Spleen (tissue), 11 donors: ENCODE results near the gene FKBP8. TPM values are rescaled to one million over a fixed set of nuclear protein-coding genes. Genes with fewer than 3 reads are reported as not detected.
A peak's percentile ranks its signal among the peaks of the same experiment; 100 is the strongest.

Experiments used
- DNase-seq: peaks from one replicate; pipeline ENCODE4 v3.0.0-alpha.2; 2020
- H3K27ac ChIP-seq, 8 donors: fragments of 200-600 bp; sonication (generic) in 7 of 8; 1 replicate in 4 of 8; 2 replicates in 4 of 8; pipeline versions ENCODE4 v1.5.0 to v1.8.0; 2016 to 2021; ENCODE audit warnings: inconsistent platforms in 4 of 8, mild to moderate bottlenecking in 4 of 8, moderate library complexity in 1 of 8
- H3K27me3 ChIP-seq, 7 donors: fragments of 200-600 bp; sonication (generic) in 6 of 7; replicated peaks in 1 of 7; 1 replicate in 4 of 7; 2 replicates in 3 of 7; pipeline versions ENCODE4 v1.5.0 to v1.8.0; 2016 to 2021; ENCODE audit warnings: inconsistent platforms in 3 of 7, mild to moderate bottlenecking in 1 of 7
- H3K36me3 ChIP-seq, 6 donors: fragments of 200-600 bp; sonication (generic) in 5 of 6; 1 replicate in 4 of 6; 2 replicates in 2 of 6; pipeline versions ENCODE4 v1.5.0 to v1.8.0; 2016 to 2021; ENCODE audit warnings: inconsistent platforms in 2 of 6
- H3K4me1 ChIP-seq, 6 donors: fragments of 200-600 bp; sonication (generic) in 5 of 6; 1 replicate in 3 of 6; 2 replicates in 3 of 6; pipeline versions ENCODE4 v1.5.0 to v1.8.0; 2016 to 2021; ENCODE audit warnings: inconsistent platforms in 3 of 6
- H3K4me3 ChIP-seq, 8 donors: fragments of 200-600 bp; sonication (generic) in 7 of 8; 1 replicate in 4 of 8; 2 replicates in 4 of 8; pipeline versions ENCODE4 v1.5.0 to v1.8.0; 2016 to 2021; ENCODE audit warnings: inconsistent platforms in 4 of 8, mild to moderate bottlenecking in 4 of 8, moderate library complexity in 2 of 8
- H3K9me3 ChIP-seq, 8 donors: fragments of 200-600 bp; sonication (generic) in 7 of 8; 1 replicate in 4 of 8; 2 replicates in 4 of 8; pipeline versions ENCODE4 v1.5.0 to v1.8.0; 2016 to 2021; ENCODE audit warnings: inconsistent platforms in 4 of 8
- POLR2A ChIP-seq, 3 donors: fragments of 450-650 bp; IDR thresholded peaks; one replicate each; pipeline ENCODE4 v1.5.1; 2017; ENCODE audit warnings: antibody characterized with exemption in 3 of 3, mild to moderate bottlenecking in 1 of 3
- POLR2AphosphoS5 ChIP-seq, 3 donors: sonication (generic); formaldehyde crosslinking; IDR thresholded peaks; one replicate each; pipeline ENCODE4 v1.5.1; 2017; ENCODE audit warnings: antibody characterized with exemption in 3 of 3
- WGBS, 5 donors: extraction: QIAGEN DNeasy Blood & Tissue Kit in 3 of 5; methylation state at CpG; one replicate each; pipeline versions ENCODE4 v1.1.5 to v1.1.7; 2013 to 2018; 5-methylcytosine and 5-hydroxymethylcytosine counted together
- intact Hi-C: fragments of 100-400 bp; cut with DNase I; formaldehyde crosslinking; loops from one replicate; pipeline ENCODE4 v1.15.0; 2023; ENCODE audit warnings: low total_unique reads
- polyA plus RNA-seq, 3 donors: library from polyadenylated mRNA; stranded (reverse); fragments of 200-250 nt; gene quantifications; one replicate each; pipeline ENCODE4 v1.2.1, GENCODE V29; 2013
- total RNA-seq, 7 donors: library from RNA; depleted of rRNA in 3 of 7; stranded (reverse); fragments of >200 nt in 3 of 7; fragmentation: NEBNext Ultra II Directional in 4 of 7; extraction: Animal tissue kit (Norgen Biotek cat#: 25700) in 4 of 7; gene quantifications; one replicate each; pipeline versions ENCODE4 v1.1.0 to v1.2.1, GENCODE V29; 2016 to 2021
- TF ChIP-seq, protein P1 (sequence below), 11 experiments: fragments of 200-600 bp in 7 of 11; fragments of 450-650 bp in 4 of 11; sonication (generic) in 4 of 11; IDR thresholded peaks in 8 of 11; conservative IDR thresholded peaks in 3 of 11; 1 replicate in 7 of 11; 2 replicates in 4 of 11; pipeline versions ENCODE4 v1.4.0 to v1.8.0; 2016 to 2021; ENCODE audit warnings: antibody characterized with exemption in 11 of 11, inconsistent platforms in 4 of 11, mild to moderate bottlenecking in 1 of 11
- donor health status: healthy with polysubstance abuse.
- donor health status: DM: no; HTN: no; CAD: no; lungs with moderate emphysema.
- donor health status: DM: no; HTN: no; CAD: no.
- donor health status: Bipolar disorder and iron deficiency.
- donor health status: healthy.
- donor health status: DM: no; HTN: no; CAD: no.
- donor health status: DM: yes; HTN: yes; CAD: no.

FKBP8 gene
- total and polyA plus RNA-seq, 10 donors: 131 to 309 (median 202) TPM

DNA sequence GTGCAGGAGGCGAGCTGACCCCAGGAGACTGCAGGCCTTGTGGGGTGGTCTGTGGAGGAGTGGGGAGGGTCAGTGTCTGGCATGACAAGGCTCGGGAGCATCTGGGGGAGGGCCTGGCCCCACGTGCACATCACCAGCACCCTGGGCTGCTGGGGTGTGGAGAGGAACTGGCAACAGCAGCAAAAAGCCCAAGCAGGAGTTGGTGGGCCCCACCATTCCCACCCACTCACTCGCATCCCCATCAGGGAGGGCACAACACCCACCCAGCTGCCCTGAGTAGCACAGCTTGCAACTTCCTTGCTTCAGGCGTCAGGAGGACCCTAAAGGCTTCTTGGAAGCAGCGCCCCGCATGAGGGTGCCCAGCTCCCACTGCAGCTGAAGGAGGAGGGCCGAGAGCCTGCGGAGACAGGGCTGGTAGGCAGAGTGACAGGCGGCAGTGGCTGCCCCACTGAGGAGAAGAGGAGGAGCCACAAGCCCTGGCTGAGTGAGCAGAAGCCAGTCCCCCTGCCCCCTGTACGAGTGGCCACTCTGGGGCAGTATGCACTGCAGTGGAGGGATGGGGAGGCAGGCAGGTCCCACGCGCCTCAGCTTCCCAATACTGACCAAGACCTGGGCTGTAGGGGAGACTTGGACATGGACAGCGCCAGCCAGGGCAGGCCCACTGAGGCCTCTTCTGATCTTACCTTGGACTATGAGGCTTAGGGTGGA is 48.0 kb downstream of the FKBP8 start:
- peak in 2 of 3 donors; percentile 16 to 35 for TF ChIP-seq POLR2AphosphoS5 (IDR thresholded peaks at IDR 0.05)
- TF ChIP-seq, protein P1, sequence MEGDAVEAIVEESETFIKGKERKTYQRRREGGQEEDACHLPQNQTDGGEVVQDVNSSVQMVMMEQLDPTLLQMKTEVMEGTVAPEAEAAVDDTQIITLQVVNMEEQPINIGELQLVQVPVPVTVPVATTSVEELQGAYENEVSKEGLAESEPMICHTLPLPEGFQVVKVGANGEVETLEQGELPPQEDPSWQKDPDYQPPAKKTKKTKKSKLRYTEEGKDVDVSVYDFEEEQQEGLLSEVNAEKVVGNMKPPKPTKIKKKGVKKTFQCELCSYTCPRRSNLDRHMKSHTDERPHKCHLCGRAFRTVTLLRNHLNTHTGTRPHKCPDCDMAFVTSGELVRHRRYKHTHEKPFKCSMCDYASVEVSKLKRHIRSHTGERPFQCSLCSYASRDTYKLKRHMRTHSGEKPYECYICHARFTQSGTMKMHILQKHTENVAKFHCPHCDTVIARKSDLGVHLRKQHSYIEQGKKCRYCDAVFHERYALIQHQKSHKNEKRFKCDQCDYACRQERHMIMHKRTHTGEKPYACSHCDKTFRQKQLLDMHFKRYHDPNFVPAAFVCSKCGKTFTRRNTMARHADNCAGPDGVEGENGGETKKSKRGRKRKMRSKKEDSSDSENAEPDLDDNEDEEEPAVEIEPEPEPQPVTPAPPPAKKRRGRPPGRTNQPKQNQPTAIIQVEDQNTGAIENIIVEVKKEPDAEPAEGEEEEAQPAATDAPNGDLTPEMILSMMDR (IDR thresholded peaks at IDR 0.05 in 8 of 11, conservative IDR thresholded peaks at IDR 0.05 in 3 of 11): no peak
- TF ChIP-seq POLR2A (IDR thresholded peaks at IDR 0.05): no peak
- Histone ChIP-seq H3K9me3 (no peaks in the 10 kb centered on the region), H3K27ac (peak overlapping the region; percentile 48 to 89 (median 77)), H3K27me3 (no peaks in the 10 kb centered on the region), H3K4me1 (peaks cover 55 to 100% (median 92%) of the 10 kb centered on the region in 6 donors), H3K4me3 (peak overlapping the region in 1 of 8 donors; percentile 40), H3K36me3 (no peaks in the 10 kb centered on the region)
- WGBS, 5 donors: 77 to 93% (median 82%) methylated on average over 7 to 14 of the region's 14 CpGs
- DNase-seq: peak; percentile 72
- intact Hi-C loops: no loop called here

DNA sequence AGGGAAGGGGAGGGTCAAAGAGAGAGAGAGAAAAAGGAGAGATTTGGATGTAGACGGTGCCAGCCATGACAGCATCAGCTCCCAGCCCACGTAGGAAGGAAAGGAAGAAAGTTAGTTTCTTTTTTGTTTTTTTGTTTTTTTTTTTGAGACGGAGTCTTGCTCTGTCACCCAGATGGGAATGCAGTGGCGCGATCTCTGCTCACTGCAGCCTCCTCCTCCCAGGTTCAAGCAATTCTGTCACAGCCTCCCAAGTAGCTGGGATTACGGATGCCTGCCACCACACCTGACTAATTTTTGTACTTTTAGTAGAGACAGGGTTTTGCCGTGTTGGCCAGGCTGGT is 49.1 kb downstream of the FKBP8 start:
- intact Hi-C loops: no loop called here
- H3K36me3 ChIP-seq: peaks cover 0 to 4% (median 0%) of the 10 kb centered on the region in 6 donors
- no peak for DNase-seq
- H3K9me3 ChIP-seq: no peaks in the 10 kb centered on the region
- H3K4me1 ChIP-seq: peaks cover 49 to 100% (median 89%) of the 10 kb centered on the region in 6 donors
- H3K27me3 ChIP-seq: no peaks in the 10 kb centered on the region
- no peak for TF ChIP-seq POLR2AphosphoS5 (IDR thresholded peaks at IDR 0.05)
- TF ChIP-seq POLR2A (IDR thresholded peaks at IDR 0.05): no peak
- TF ChIP-seq, protein P1 (IDR thresholded peaks at IDR 0.05 in 8 of 11, conservative IDR thresholded peaks at IDR 0.05 in 3 of 11): no peak
- 51 to 60% (median 54%) methylated on average over 7 of the region's 7 CpGs for WGBS, 5 donors
- peak overlapping the region in 7 of 8 donors; percentile 2 to 89 (median 78) for H3K27ac ChIP-seq
- H3K4me3 ChIP-seq: no peak overlapping the region

DNA sequence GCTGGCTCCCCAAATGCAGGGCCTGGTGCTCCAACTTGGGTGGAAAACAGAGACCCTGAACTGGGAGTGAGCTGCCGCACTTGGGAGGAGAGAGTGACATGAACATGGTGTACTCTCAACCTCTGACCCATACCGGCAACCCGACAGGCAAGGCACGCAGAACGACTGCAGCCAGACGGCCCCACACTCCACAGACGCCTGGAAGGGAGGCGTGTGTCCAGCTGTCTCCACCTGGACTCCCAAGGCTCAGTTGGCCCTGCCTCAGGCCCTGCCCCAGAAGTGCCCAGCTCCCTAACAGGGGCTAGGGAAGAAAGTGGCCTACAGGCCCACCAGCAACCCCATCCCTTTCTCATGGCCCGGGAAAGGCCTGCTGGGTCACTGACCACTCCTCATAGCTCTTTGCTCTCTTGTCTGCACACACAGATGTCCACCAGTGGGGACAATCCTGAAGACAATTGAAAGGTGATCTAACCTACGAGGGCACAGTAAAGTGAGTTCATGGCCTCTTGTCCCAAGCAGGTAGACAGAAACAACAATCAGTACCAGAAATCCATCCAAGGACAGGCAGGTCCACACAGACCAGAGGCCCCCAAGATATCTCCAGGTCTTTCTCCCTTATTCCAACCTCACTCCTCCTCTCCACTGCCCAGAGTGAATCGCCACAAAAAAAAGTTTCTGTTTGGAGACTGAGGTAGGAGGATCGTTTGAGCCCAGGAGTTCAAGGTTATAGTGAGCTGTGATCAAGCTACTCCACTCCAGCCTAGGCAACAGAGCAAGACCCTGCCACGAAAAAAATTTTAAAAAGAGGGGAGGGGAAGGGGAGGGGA is 49.7 kb downstream of the FKBP8 start:
- H3K9me3 ChIP-seq: no peaks in the 10 kb centered on the region
- DNase-seq: peak; percentile 61
- WGBS, 5 donors: 74 to 84% (median 78%) methylated on average over 9 to 13 of the region's 13 CpGs
- peak overlapping the region in 7 of 8 donors; percentile 32 to 89 (median 67) for H3K27ac ChIP-seq
- H3K36me3 ChIP-seq: peaks cover 0 to 4% (median 0%) of the 10 kb centered on the region in 6 donors
- intact Hi-C loops: no loop called here
- TF ChIP-seq, protein P1 (IDR thresholded peaks at IDR 0.05 in 8 of 11, conservative IDR thresholded peaks at IDR 0.05 in 3 of 11): no peak
- no peak for TF ChIP-seq POLR2A (IDR thresholded peaks at IDR 0.05)
- peak; percentile 47 to 75 (median 67) for TF ChIP-seq POLR2AphosphoS5 (IDR thresholded peaks at IDR 0.05)
- H3K27me3 ChIP-seq: no peaks in the 10 kb centered on the region
- H3K4me3 ChIP-seq: no peak overlapping the region
- peaks cover 49 to 100% (median 89%) of the 10 kb centered on the region in 6 donors for H3K4me1 ChIP-seq
